ENCODE data around the gene PTK7. TPM values are rescaled to one million over a fixed set of nuclear protein-coding genes. Genes with fewer than 3 reads are reported as not detected.
"Not testable (repeated sequence)": the region's sequence is repeated elsewhere in the genome, so short reads cannot be mapped to it uniquely, and the experiment has no call there.

PTK7 gene
- total and polyA plus RNA-seq, 2 experiments from 2014 or later = 46.1 to 147 TPM

- Histone ChIP-seq H3K4me1 (ENCODE audit: insufficient read depth) (peaks cover 22% of the 10 kb centered on the region), H3K79me2 (replicated peaks; ENCODE audit: insufficient read depth) (peaks cover 91% of the 10 kb centered on the region), H3K36me3 (ENCODE audit: insufficient read depth) (no peaks in the 10 kb centered on the region), H4K20me1 (replicated peaks; ENCODE audit: insufficient read depth) (peaks cover 8% of the 10 kb centered on the region; the same call in 1 of the 2 replicates), H3K4me2 (0 out of 2 replicates have a peak overlapping the region, but pooled peaks have one; percentile 43), H3K27me3 (ENCODE audit: insufficient read depth) (no peaks in the 10 kb centered on the region), H3K9me2 (ENCODE audit: insufficient read depth) (no peaks in the 10 kb centered on the region), H3K27ac (ENCODE audit: low read depth) (no peak overlapping the region), H3K4me3 (no peak overlapping the region), H3F3A (replicated peaks; ENCODE audit: low read depth) (0 out of 2 replicates have a peak, but pooled peaks cover 2% of the 10 kb centered on the region), H2AFZ (no peak overlapping the region)
- H3K27me3 Mint-ChIP-seq (ENCODE audit: insufficient read depth, low read depth, poor library complexity) = peaks cover 10% of the 10 kb centered on the region
- TF ChIP-seq ZNF462 (CRISPR knock-in tag; IDR thresholded peaks at IDR 0.05) = no peak
- TF ChIP-seq ETS1 (IDR thresholded peaks at IDR 0.05) = no peak
- no peak for TF ChIP-seq ZNF114 (CRISPR knock-in tag; IDR thresholded peaks at IDR 0.05)
- TF ChIP-seq STAT1 (IDR thresholded peaks at IDR 0.05; ENCODE audit: unreplicated experiment) = no peak
- TF ChIP-seq EZH2 (IDR thresholded peaks at IDR 0.05; ENCODE audit: low read depth, unreplicated experiment) = no peak
- TF ChIP-seq, protein P1, sequence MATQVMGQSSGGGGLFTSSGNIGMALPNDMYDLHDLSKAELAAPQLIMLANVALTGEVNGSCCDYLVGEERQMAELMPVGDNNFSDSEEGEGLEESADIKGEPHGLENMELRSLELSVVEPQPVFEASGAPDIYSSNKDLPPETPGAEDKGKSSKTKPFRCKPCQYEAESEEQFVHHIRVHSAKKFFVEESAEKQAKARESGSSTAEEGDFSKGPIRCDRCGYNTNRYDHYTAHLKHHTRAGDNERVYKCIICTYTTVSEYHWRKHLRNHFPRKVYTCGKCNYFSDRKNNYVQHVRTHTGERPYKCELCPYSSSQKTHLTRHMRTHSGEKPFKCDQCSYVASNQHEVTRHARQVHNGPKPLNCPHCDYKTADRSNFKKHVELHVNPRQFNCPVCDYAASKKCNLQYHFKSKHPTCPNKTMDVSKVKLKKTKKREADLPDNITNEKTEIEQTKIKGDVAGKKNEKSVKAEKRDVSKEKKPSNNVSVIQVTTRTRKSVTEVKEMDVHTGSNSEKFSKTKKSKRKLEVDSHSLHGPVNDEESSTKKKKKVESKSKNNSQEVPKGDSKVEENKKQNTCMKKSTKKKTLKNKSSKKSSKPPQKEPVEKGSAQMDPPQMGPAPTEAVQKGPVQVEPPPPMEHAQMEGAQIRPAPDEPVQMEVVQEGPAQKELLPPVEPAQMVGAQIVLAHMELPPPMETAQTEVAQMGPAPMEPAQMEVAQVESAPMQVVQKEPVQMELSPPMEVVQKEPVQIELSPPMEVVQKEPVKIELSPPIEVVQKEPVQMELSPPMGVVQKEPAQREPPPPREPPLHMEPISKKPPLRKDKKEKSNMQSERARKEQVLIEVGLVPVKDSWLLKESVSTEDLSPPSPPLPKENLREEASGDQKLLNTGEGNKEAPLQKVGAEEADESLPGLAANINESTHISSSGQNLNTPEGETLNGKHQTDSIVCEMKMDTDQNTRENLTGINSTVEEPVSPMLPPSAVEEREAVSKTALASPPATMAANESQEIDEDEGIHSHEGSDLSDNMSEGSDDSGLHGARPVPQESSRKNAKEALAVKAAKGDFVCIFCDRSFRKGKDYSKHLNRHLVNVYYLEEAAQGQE (IDR thresholded peaks at IDR 0.05; ENCODE audit: unreplicated experiment) = no peak
- TF ChIP-seq, protein P2, sequence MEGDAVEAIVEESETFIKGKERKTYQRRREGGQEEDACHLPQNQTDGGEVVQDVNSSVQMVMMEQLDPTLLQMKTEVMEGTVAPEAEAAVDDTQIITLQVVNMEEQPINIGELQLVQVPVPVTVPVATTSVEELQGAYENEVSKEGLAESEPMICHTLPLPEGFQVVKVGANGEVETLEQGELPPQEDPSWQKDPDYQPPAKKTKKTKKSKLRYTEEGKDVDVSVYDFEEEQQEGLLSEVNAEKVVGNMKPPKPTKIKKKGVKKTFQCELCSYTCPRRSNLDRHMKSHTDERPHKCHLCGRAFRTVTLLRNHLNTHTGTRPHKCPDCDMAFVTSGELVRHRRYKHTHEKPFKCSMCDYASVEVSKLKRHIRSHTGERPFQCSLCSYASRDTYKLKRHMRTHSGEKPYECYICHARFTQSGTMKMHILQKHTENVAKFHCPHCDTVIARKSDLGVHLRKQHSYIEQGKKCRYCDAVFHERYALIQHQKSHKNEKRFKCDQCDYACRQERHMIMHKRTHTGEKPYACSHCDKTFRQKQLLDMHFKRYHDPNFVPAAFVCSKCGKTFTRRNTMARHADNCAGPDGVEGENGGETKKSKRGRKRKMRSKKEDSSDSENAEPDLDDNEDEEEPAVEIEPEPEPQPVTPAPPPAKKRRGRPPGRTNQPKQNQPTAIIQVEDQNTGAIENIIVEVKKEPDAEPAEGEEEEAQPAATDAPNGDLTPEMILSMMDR (conservative IDR thresholded peaks at IDR 0.05; ENCODE audit: low read depth in 2 of 2) = no peak
- TF ChIP-seq JUNB (IDR thresholded peaks at IDR 0.05; ENCODE audit: unreplicated experiment) = no peak
- no peaks in the 10 kb centered on the region for H3K36me3 Mint-ChIP-seq (ENCODE audit: low read depth)
- peak overlapping the region; percentile 91 for H3K27ac Mint-ChIP-seq
- no peaks in the 10 kb centered on the region for H3K9me3 Mint-ChIP-seq
- no peak for DNase-seq (ENCODE audit: low spot score)
- peak; percentile 8; the same call in 1 of the 3 replicates for ATAC-seq
- H3K4me1 Mint-ChIP-seq = peaks cover 31% of the 10 kb centered on the region
- H3K4me3 Mint-ChIP-seq = no peak overlapping the region
These were observed 39.3 kb downstream of the PTK7 start for GRCh38 chr6:43115365-43115764.

DNA sequence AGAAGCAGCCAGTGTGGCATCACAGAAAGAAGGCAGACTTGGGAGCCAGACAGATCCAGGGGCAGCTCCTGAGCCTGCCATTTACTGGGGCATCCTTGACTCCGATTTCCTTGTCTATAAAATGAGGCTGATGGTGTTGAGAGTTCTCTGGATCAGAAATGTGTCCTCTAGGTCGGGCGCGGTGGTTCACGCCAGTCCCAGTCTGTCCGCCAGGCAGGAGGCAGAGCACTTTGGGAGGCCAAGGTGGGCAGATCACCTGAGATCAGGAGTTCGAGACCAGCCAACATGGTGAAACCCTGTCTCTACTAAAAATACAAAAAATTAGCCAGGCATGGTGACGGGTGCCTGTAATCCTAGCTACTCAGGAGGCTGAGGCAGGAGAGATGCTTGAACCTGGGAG, 41.4 kb downstream of the PTK7 start:
- not testable (repeated sequence) for H3K9me3 Mint-ChIP-seq; H3K27me3 ChIP-seq (ENCODE audit: insufficient read depth); DNase-seq (ENCODE audit: low spot score); H4K20me1 ChIP-seq (replicated peaks; ENCODE audit: insufficient read depth); H3K36me3 ChIP-seq (ENCODE audit: insufficient read depth); H3K4me3 ChIP-seq; ATAC-seq; H3K4me3 Mint-ChIP-seq; H3K27ac Mint-ChIP-seq; H3K9me2 ChIP-seq (ENCODE audit: insufficient read depth); H2AFZ ChIP-seq; H3K27me3 Mint-ChIP-seq (ENCODE audit: insufficient read depth, low read depth, poor library complexity); H3K36me3 Mint-ChIP-seq (ENCODE audit: low read depth); H3K4me2 ChIP-seq; H3F3A ChIP-seq (replicated peaks; ENCODE audit: low read depth)
- Histone ChIP-seq H3K27ac (ENCODE audit: low read depth) (peak overlapping the region; percentile 63), H3K79me2 (replicated peaks; ENCODE audit: insufficient read depth) (peaks cover 94% of the 10 kb centered on the region), H3K4me1 (ENCODE audit: insufficient read depth) (peaks cover 22% of the 10 kb centered on the region)
- H3K4me1 Mint-ChIP-seq = peaks cover 40% of the 10 kb centered on the region

Measured in GM23338 (cell line).